HG03354 (cell line): ENCODE measurements around the gene RAB3IL1.
"Not testable (repeated sequence)": the region's sequence is repeated elsewhere in the genome, so short reads cannot be mapped to it uniquely, and the experiment has no call there.

ENCODE experiments used
- ATAC-seq: cut with Tn5 transposase; IDR thresholded peaks from one replicate; pipeline ENCODE4 v1.9.1; 2021; ENCODE audit warnings: mild to moderate bottlenecking; ENCODE audit not compliant: unreplicated experiment, poor library complexity, severe bottlenecking

Gene RAB3IL1

GRCh38 chr11:61954106-61954850 is 36.9 kb upstream of the RAB3IL1 start:
- no peak for ATAC-seq

GRCh38 chr11:61953632-61954031 is 36.3 kb upstream of the RAB3IL1 start:
- not testable (repeated sequence) for ATAC-seq

GRCh38 chr11:61952882-61953281 is 35.5 kb upstream of the RAB3IL1 start:
- ATAC-seq, result no peak

GRCh38 chr11:61951484-61952135 is 34.2 kb upstream of the RAB3IL1 start:
- no peak for ATAC-seq

GRCh38 chr11:61950035-61950547 is 32.7 kb upstream of the RAB3IL1 start, which contains the start of gene BEST1:
Gene BEST1 (plus strand): TSS chr11:61950351. CDS start chr11:61951807, 1,456 bp downstream.
- no peak for ATAC-seq

- ATAC-seq, result no peak
Observed at GRCh38 chr11:61949169-61950034, 32.0 kb upstream of the RAB3IL1 start.

GRCh38 chr11:61948505-61948904 is 31.1 kb upstream of the RAB3IL1 start:
- no peak for ATAC-seq

GRCh38 chr11:61947486-61948210 is 30.3 kb upstream of the RAB3IL1 start:
- no peak for ATAC-seq

- ATAC-seq, result no peak
Observed at GRCh38 chr11:61946894-61947293, 29.5 kb upstream of the RAB3IL1 start.

- no peak for ATAC-seq
Observed at GRCh38 chr11:61945191-61945590, 27.8 kb upstream of the RAB3IL1 start.

GRCh38 chr11:61940466-61940865 is 23.1 kb upstream of the RAB3IL1 start:
- ATAC-seq, result no peak

GRCh38 chr11:61935861-61936260 is 18.5 kb upstream of the RAB3IL1 start:
- no peak for ATAC-seq

GRCh38 chr11:61930933-61931332 is 13.6 kb upstream of the RAB3IL1 start:
- ATAC-seq, result no peak

GRCh38 chr11:61928606-61929005 is 11.2 kb upstream of the RAB3IL1 start:
- no peak for ATAC-seq

- ATAC-seq, result no peak
Observed at GRCh38 chr11:61927501-61927900, 10.1 kb upstream of the RAB3IL1 start.

GRCh38 chr11:61926235-61926634 is 8.9 kb upstream of the RAB3IL1 start:
- no peak for ATAC-seq

- ATAC-seq, result no peak
Observed at GRCh38 chr11:61925736-61926135, 8.4 kb upstream of the RAB3IL1 start.

GRCh38 chr11:61924064-61924455 is 6.7 kb upstream of the RAB3IL1 start:
- ATAC-seq, result no peak

- no peak for ATAC-seq
Observed at GRCh38 chr11:61923166-61924063, 6.0 kb upstream of the RAB3IL1 start.
